Erythroblast (primary cell): ENCODE results near the gene PPARG.

ENCODE experiments used
- GATA1 ChIP-seq: IDR thresholded peaks from 2 replicates; pipeline ENCODE4 v1.6.1; 2011; ENCODE audit warnings: low read depth, mild to moderate bottlenecking, control low read depth, low read length, moderate library complexity
- POLR2A ChIP-seq: IDR thresholded peaks from 2 replicates; pipeline ENCODE4 v1.6.1; 2011; ENCODE audit warnings: mild to moderate bottlenecking, low read length

DNA sequence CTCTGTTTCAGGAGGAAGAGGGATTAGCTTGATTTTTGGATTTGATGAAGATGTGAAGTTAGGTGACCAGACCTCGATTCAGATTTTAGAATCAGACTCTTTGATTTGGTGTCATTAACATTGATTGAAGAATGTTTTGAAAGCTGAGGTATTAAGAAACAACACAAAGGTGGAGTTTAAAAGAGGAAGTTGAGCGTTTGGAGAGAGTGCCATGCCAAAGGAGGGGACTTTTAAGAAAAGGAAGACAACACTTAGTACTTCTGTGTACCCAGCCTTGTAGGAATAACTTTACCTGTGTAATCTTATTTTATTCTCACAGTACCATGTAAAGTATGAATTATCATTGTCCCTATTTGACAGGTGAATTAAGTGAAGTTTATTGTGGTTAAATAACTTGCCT lies 34.4 kb downstream of the PPARG start:
- no peak for TF ChIP-seq POLR2A
- no peak for TF ChIP-seq GATA1
